ENCODE measurements around the gene TMEM117.

DNA sequence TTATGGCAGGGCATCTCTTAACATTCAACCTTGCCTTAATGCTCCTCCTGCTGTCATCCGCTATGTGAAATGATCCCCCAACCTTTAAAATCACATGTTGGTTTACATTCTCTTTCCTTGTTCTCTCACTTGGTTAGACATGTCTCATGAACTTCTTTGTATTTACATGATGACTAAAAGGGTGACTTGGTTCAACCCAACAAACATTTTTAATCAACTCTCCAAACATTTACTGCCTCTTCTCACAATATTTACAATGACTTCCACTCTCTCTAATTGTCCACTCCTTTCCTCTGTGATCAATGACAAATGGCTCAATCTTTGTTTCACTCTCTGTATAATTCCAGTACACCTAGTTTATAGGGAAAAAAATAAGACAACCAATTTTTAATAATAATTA, 534.1 kb downstream of the TMEM117 start:
- TF ChIP-seq ZNF24 (tag by site-specific recombination; IDR thresholded peaks at IDR 0.05) (no peak), CTCF (tag by site-specific recombination; IDR thresholded peaks at IDR 0.05) (no peak), OVOL3 (tag by site-specific recombination; IDR thresholded peaks at IDR 0.05) (no peak), ZNF561 (tag by site-specific recombination; IDR thresholded peaks at IDR 0.05; ENCODE audit: borderline replicate concordance) (no peak), ZNF274 (IDR thresholded peaks at IDR 0.05; ENCODE audit: low read length) (no peak), ZNF274 (tag by site-specific recombination; IDR thresholded peaks at IDR 0.05; ENCODE audit: borderline replicate concordance) (no peak), ZNF23 (tag by site-specific recombination; IDR thresholded peaks at IDR 0.05; ENCODE audit: borderline replicate concordance) (no peak), YY1 (tag by site-specific recombination; IDR thresholded peaks at IDR 0.05) (no peak), ZBTB26 (tag by site-specific recombination; optimal IDR thresholded peaks at IDR 0.05) (no peak), PRDM10 (tag by site-specific recombination; IDR thresholded peaks at IDR 0.05) (no peak), ZNF138 (tag by site-specific recombination; IDR thresholded peaks at IDR 0.05; ENCODE audit: borderline replicate concordance) (no peak), GLIS2 (tag by site-specific recombination; IDR thresholded peaks at IDR 0.05) (no peak), ZNF639 (tag by site-specific recombination; IDR thresholded peaks at IDR 0.05) (no peak)
